MM.1S (cell line): Measurements from ENCODE around the gene GPR153.

Source experiments
- EZH2 ChIP-seq: fragments of 300-600 bp; sonication (generic); optimal IDR thresholded peaks from 2 replicates; pipeline ENCODE3; 2017; ENCODE audit warnings: low read depth, mild to moderate bottlenecking, antibody characterized with exemption, low read length, mixed read lengths
- EZH2phosphoT487 ChIP-seq: fragments of 300-600 bp; sonication (generic); IDR thresholded peaks from 2 replicates; pipeline ENCODE4 v1.6.1; 2018; ENCODE audit warnings: antibody characterized with exemption, low read length
- TF ChIP-seq, protein P1 (sequence below): fragments of 300-600 bp; sonication (generic); IDR thresholded peaks from 2 replicates; pipeline ENCODE4 v1.5.1; 2016; ENCODE audit warnings: antibody characterized with exemption, low read length, mixed read lengths

- TF ChIP-seq, protein P1, sequence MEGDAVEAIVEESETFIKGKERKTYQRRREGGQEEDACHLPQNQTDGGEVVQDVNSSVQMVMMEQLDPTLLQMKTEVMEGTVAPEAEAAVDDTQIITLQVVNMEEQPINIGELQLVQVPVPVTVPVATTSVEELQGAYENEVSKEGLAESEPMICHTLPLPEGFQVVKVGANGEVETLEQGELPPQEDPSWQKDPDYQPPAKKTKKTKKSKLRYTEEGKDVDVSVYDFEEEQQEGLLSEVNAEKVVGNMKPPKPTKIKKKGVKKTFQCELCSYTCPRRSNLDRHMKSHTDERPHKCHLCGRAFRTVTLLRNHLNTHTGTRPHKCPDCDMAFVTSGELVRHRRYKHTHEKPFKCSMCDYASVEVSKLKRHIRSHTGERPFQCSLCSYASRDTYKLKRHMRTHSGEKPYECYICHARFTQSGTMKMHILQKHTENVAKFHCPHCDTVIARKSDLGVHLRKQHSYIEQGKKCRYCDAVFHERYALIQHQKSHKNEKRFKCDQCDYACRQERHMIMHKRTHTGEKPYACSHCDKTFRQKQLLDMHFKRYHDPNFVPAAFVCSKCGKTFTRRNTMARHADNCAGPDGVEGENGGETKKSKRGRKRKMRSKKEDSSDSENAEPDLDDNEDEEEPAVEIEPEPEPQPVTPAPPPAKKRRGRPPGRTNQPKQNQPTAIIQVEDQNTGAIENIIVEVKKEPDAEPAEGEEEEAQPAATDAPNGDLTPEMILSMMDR, result peak; percentile 19
- TF ChIP-seq EZH2phosphoT487, result no peak
- TF ChIP-seq EZH2, result no peak
These were observed 51.0 kb downstream of the GPR153 start for GRCh38 chr1:6209661-6210580.
